GM19397 (cell line): ENCODE measurements around the gene SLC25A1.

Source experiments
- ATAC-seq: cut with Tn5 transposase; IDR thresholded peaks from one replicate; pipeline ENCODE4 v1.9.1; 2021; ENCODE audit warnings: mild to moderate bottlenecking, moderate library complexity; ENCODE audit not compliant: unreplicated experiment

SLC25A1 gene

DNA sequence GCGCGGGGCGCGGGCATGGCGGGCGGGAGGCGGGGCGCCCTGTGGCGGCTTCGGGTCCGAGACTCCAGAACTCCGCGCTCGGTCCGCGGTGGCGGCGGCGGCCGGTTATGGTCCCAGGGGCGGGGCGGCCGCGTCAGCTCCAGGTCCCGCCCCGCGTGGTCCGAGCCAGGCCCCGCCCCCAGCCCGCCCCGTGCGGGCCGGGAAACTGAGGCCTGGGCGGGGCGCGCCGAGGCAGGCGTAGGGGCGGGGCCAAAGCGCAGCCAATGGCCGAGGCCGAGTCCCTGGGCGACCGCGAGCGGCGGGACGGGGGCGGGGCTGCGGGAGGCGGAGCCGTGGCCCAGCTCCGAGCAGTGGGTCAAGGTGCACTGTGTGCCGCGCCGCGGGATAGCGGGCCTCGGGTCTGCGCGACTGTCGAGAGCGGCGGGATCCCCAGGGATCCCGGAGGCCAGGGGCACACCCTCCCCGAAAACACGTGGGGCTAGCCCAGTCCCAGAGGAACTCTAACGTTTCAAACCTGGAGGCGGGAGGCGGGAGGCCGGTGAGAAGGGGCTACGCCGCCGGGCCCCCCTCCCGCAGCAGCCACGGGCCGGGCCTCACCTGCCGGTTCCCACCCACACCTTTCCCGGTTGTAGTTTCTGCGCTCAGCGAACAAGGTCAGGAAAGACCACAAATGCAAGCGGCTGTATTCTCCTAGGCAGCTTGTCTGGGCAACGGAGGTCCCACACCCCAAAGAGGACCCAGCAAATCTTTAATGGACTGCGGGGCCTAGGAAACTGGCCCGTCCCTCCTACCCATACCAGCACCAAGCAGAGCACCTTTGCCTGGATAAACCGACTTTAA lies at the start of gene SLC25A1:
Gene SLC25A1, minus strand, starts transcription at position 80 of the 840 bp plus-strand sequence. Its CDS starts 63 bp downstream, at position 17.
- ATAC-seq, result peak; percentile 66

DNA sequence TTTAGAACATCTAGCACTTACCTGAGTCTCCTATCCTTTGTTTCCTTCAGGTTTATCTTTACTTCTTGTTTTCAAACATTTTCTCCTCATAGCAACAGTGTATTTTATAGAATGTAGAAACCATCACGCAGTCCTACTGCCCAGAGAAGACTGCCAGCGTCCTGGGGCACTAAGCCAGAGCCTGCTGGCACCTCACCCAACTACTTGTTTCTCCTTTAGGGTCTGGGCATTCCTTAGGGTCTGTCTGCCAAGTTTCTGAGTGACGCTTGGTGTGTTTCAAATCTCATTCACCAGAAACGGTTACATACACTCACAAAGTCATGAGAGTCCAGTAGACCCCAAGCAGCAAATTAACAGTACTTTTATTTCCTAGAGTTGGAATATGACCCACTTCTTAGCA lies 49.6 kb upstream of the SLC25A1 start:
- ATAC-seq, result no peak

DNA sequence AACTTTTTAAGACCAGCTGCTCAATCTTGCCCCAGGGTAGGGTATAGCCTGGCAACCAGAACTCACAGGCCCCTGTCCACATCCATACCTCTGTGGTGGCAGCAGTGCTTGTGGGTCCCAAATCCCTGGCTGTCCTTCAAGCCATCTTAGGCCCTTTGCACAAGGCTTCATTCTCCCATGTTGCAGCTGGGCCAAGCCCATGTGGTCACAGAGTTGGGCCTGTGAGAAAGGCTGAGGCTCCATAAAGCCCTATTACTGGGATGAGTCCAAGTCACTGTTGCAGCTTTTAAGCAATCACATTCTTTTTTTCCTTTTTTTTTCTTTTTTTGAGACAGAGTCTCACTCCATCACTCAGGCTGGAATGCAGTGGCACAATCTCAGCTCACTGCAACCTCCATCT lies 47.9 kb upstream of the SLC25A1 start:
- ATAC-seq, result no peak

DNA sequence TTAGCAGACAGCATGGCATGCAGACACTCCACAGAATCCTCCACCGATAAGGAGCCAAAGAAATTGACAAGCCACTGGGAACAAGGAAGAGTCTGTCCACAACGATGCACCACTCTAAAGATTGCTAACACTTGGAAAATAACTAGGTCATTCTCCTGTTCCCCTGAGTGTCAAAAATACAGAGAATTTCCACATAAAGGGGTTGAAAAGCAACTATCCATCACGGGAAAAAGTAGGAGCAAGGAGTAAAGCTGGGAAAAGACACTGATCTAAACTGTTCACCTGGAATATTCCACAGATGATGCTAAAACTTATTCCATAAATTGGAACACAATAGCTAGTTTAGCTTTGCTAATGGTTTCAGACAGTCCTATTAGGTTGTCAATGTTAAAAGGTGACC lies 47.0 kb upstream of the SLC25A1 start:
- ATAC-seq, result no peak

DNA sequence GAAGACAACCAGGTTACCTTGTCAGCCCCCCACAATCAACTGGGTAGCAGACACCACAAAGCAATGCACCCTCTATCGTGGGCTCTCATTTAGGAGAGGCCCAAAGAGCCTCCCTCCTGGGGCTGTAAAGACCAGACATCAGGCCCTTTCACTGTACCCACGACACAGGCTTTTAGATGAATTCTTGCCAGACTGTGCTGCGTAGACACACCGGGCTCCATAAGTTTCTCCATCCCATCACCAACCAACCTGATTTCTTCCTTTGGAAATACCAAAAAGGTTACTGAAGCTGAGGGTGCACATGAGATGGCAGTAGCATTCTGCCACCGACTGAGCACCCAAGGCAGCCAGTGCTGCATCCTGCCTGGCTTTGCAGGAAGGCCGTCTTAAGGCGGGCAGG lies 46.4 kb upstream of the SLC25A1 start:
- no peak for ATAC-seq

DNA sequence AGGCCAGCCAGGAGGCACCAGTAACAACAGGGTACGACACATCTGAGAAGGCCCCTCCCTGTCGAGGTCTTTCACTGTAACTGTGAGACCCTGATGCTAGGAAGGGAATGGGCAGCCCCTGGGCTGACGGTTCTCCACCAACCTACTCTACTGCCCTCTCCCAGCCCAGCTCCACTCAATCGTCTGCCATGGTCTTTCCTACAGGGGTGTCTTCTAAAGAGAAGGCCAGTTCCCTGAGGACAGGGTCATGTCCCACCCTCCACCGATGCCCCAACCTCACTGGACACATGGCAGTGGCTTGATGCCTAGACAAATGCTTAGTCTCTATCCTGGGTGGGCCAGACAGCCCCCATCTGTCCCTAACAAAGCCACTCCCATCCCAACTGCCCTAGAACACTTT lies 46.0 kb upstream of the SLC25A1 start:
- no peak for ATAC-seq

DNA sequence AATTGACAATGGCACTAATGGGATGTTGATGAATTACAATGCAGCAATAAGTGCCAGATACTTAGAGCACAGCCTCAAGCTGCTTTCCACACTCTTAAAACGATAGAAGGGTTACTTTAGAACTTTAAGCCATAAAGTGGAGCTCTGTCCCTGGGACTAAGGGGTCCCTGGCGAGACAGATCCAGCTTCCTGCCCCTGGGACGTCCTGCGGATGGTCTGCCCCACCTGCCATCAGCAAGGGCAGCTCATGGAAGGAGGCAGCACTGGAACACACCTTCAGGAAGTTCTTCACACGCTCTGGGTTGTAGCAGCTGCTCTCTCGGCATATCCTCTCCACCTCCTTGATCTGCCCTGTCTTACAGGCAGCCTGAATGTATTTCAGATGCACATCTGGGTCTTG lies 45.1 kb upstream of the SLC25A1 start:
- ATAC-seq, result no peak

DNA sequence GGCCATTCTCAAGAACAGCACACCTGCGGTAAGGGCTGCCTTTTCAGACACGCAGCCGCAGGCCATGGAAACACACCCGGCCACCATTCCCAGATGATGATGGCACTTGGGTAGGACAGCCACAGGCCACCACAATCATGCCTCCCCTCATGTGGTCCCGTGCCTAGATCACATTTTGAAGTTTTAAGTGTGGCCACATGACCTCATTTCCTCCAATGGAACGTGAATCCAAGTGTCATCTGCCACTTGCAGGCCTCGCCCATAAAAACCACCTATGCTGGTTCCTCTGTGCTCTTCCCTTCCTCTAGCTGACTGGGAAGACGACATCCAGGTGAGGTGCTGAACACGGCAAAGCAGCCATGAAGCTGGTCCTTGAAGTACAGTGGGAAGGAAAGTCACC lies 44.6 kb upstream of the SLC25A1 start:
- ATAC-seq, result no peak

DNA sequence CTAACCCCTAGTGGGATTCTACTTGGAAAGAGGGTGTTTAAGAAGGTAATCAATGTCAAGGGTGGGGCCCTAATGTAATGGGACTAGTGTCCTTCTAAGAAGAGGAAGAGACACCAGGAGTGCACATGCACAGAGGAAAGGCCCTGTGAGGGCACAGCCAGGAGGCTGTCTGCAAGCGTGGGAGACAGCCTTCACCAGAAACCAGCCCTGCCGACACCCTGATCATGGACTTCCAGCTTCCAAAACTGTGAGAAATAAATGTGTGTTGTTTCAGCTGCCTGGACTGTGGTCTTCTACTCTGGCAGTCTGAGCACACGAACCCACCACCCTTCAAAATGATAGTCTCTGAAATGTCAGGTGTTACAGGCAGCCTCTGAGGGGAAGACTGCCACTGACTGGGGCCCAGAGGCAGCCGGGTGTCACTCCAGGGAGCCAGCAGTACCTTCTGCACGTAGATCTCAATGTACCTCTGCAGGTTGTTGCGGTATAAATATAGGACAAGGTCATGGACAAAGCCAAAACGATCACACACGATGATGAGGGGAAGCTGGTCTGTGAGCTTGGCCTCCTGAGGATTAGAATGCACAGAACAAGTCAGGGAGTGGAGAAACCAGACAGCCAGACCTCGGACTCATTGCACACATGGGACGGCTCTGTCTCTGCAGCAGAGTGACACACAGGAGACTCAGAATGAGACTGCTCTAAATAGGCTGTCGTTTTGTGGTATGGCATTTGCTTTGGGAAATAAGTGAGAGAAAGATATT lies 43.9 kb upstream of the SLC25A1 start:
- no peak for ATAC-seq

DNA sequence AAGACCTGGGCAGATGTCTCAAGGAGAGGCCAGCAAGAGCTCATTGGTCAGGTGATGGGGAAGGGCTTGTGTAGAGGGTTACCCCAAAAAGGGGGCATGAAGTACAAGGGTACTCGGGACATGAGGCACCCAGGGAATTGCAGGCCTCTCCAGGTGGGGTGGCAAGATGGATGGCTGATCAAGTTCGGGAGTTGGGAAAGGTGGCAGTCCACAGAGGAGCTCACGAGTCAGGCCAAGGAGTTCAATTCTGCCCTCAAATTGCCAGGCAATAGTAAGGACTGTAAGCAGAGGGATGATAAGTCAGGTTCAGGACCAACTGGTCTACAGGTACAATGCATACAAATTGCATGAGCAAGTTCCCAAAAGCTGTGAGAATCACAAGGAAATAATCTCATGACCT lies 42.3 kb upstream of the SLC25A1 start:
- ATAC-seq, result no peak

DNA sequence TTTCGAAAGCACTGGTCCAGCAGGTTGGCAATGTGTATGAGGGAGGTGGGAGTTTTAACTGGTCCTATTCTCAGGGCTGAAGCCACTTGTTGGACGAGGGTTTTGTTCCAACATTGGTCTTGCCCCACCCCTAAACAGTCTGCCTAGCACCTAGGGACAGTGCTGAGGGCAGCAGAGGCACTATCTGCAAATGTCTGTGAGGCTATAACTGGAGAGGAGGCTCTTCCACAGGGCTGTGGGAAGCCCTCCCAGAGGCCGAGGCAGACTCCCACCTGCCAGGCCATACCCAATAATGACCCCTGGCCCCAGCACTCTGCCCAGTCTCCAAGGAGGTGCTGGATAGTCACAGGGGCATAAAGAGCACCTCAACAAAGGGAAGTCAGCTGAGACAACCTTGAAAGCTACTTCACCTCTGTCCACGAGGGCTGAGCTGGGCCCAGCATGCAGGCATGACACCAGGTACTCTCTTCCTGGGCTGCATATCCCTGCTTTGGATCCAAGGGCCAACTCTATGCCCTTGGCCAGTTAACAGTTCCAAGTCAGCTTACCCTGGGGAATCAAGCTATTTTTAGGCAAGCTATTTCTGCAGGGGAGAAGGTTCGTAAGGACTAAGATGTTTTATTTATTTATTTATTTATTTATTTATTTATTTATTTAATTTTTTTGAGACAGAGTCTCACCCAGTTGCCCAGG lies 40.2 kb upstream of the SLC25A1 start:
- no peak for ATAC-seq

DNA sequence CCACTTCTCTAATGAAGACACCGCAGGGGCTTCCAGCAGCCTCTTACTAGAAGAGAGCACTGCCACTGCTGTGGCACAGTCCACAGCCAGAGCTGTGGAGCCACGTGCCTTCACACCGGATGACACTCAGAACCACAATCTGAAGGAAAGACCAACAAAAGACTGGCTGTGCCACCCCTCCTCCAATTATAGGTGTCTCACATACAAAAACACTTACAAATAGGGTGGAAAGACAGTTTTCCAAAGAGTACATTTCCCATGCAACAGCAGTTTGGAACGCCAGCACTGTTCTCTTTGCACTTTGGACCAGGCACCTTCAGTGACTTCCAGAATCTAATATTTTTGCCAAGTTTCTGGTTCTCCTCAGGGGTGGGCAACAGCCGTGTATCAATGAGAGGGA lies 38.0 kb upstream of the SLC25A1 start:
- ATAC-seq, result no peak

DNA sequence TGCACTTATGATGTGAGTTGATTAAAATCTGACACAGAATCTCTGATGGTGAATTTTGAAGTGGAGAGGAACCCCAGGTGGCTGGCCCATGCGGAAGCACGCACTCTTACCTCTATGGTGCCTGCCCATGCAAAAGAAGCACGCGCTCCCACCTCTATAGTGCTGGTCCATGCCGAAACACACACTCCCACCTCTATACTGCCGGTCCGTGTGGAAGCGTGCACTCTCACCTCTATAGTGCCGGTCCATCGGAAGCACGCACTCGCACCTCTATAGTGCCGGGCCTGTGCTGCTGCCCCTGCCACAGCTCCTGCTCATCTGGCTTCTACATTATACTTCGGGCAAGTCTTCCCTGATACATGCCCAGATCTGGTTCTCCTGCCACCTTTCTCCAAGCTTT lies 36.8 kb upstream of the SLC25A1 start:
- no peak for ATAC-seq

DNA sequence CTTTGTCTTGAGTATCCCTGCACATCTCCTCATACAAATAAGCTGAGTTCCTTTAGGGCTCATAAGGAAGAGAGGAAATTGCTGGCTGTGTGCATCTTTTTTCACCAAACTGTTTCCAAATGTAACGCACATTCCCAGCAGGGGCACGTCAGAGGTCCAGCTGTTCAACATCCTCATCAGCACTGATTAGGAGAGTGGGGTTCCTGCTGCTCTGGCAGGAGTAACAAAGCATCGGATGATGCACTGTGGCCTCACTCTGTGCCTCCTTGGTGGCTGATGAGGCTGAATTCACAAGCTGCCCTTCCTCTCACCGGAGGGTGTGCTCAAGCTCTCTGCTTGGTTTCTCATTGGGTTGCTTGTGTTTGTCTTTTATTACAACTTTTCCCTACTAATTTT lies 35.5 kb upstream of the SLC25A1 start:
- ATAC-seq, result no peak

DNA sequence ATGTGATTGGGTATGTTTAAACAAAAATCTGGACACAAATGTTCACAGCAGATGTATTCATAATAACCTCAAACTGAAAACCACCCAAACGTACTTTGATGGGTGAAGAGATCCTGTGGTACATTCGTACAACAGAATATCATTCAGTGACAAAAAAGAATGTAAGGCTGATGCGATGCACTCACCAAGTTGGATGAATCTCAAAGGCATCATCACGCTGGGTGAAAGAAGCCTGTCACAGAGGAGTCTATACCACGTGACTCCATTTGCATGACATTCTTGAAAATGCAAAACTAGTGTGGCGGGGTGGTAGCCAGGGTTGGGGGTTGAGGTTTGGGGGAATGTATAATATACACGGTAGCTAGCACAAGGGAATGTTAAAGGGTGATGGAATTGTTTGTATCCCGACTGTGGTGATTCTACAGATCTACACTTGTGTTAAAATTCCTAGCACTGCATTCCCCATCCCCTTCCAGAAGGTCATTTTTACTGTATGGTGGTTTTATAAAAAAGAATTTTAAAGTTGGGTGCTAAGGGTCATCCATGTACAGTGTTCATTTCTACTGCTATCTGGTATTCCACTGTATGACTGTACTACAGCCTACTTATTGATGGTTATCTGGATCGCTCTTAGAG lies 35.0 kb upstream of the SLC25A1 start:
- no peak for ATAC-seq

DNA sequence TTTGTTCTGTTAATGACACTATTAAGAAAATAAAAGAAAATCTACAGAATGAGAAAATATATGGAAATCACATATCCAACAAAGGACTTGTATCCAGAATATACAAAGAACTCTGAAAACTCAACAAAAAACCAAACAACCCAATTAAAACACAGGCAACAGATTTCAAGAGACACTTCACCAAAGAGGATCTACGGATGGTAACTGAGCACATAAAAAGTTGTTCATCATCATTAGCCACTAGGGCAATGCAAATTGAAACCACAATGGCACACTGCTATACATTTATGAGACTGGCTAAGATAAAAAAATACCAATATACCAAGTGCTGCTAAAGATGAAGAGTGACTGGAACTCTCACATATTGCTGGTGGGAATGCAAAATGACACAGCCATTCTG lies 34.5 kb upstream of the SLC25A1 start:
- no peak for ATAC-seq

DNA sequence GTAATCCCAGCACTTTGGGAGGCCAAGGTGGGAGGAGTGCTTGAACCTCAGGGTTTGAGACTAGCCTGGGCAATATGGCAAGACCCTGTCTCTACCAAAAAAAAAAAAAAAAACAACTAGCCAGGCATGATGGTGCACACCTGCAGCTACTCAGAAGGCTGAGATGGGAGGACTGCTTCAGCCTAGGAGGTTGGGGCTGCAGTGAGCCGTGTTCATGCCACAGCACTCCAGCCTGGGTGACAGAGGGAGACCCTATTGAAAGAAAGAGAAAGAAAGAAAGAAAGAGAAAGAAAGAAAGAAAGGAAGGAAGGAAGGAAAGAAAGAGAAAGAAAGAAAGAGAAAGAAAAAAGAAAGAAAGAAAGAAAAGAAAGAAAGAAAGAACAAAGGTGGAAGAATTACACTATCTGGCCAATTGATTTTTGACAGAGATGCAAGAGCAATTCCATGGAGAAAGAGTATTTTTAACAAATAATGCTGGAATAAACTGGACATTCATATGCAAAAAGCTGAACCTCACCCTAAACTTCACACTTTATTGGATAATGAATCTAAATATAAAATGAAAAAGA lies 33.9 kb upstream of the SLC25A1 start:
- no peak for ATAC-seq

DNA sequence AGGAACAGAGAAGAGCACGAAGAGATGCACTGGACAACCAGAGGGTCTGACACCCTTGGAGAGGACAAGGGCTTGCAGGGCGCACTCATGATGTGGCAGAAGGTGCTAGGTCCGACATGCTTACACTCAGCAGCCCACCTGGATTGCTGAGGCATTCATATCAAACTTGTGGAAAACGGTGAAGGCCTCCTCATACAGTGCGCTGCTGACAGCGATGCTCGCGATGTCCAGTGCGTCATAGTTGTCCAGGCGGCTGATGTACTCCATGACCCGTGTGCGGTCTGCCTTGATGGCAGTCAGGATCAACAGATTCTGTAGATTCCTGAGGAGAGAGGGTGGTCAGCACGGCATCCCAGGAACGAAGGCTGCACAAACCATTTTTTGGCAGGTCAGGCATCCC lies 31.7 kb upstream of the SLC25A1 start:
- no peak for ATAC-seq

DNA sequence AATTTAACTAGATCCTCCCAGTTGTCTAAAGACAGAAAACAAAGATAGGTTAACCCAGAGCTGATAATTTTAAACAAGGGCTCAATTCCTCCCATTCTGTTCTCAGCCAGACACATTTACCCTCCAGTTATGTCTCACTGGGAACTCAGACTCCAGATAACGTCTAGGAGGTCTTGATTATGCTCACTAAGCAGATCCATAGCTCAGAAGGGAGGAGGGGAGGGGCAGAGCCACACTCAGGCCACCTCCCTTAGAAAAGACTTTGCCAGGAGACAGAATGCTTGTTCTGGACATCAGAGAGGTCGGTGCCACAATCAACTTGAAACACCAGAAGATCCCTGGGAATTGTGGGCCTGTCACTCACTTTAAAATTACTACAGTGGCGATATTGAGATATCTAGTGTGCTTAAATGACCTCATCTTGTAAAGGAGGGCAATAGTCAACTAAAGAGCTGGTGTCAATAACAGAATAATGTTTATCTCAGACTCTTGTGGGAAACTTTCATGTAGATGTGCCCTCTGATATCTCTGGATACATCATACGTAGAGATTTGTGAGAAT lies 29.8 kb upstream of the SLC25A1 start:
- ATAC-seq, result no peak

DNA sequence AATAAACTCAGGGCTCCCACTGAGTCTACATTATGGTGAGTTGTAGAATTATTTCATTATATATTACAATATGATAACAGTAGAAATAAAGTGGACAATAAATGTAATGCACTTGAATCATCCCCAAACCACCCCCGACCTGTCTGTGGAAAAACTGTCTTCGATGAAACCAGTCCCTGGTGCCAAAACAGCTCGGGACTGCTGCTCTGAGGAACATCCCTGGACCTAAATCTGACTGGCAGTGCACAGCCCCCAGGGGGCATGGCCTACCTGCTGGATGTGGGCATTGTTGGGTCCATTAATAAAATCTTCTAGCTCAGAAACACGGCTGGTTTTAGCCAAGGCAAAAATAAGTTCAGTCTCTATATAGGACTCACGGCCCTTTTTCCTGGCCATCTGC lies 29.3 kb upstream of the SLC25A1 start:
- ATAC-seq, result no peak

DNA sequence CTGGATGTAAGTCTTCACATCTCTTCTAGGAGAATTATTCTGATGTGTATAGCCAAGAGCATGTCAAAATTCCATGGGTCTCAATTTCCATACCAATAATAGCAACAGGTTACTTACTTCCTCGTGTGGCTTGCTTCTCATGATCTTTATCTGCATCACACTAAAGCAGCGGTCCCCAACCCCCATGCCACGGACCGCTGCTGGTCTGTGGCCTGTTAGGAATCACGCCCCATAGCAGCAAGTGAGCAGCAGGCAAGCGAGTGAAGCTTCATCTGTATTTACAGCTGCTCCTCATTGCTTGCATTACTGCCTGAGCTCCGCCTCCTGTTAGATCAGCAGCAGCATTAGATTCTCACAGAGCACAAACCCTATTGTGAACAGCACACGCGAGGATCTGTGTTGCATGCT lies 28.9 kb upstream of the SLC25A1 start:
- ATAC-seq, result no peak
